HG03520 (cell line): ENCODE results near the gene ZNF148.

Experiments used
- ATAC-seq: cut with Tn5 transposase; IDR thresholded peaks from one replicate; pipeline ENCODE4 v1.9.1; 2021; ENCODE audit warnings: mild to moderate bottlenecking, moderate library complexity; ENCODE audit not compliant: unreplicated experiment

Gene ZNF148

DNA sequence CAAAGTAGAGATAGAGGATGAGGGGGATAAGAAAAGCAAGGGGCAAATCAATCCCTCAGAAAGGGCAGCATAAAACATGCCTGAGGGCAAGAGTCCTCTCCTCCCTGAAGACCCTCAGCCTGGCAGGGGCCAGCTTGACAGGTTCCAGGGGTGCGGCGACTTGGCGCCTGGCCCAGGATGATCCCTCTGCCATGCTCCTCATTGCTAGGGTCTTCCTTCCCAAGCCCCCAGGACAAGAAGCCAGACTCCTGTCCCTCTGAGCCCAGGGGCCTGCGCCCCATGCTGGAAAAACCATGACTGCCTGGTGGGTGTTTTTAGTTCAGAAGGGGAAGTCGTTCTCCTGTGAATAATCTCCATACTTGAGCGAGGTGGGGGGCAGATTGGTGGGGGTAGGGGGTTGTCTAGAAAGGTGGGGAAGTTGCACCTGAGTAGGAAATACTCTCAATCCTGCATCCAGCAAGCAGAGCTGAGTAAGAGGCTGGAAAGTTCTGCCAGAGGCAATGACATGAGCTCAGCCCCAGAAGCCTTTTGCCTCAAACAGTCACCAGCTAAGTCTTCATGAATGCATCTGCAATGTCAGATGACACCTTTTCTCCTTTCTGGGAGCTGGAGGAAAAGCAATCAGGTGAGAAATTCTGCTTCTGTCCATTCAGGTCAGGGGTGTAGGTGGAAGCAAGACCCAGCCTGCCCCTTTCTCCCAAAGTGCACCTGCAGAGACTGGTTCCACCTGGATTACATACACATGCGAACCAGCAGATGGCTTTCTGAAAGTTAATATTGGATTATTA, 180.9 kb downstream of the ZNF148 start:
- no peak for ATAC-seq

DNA sequence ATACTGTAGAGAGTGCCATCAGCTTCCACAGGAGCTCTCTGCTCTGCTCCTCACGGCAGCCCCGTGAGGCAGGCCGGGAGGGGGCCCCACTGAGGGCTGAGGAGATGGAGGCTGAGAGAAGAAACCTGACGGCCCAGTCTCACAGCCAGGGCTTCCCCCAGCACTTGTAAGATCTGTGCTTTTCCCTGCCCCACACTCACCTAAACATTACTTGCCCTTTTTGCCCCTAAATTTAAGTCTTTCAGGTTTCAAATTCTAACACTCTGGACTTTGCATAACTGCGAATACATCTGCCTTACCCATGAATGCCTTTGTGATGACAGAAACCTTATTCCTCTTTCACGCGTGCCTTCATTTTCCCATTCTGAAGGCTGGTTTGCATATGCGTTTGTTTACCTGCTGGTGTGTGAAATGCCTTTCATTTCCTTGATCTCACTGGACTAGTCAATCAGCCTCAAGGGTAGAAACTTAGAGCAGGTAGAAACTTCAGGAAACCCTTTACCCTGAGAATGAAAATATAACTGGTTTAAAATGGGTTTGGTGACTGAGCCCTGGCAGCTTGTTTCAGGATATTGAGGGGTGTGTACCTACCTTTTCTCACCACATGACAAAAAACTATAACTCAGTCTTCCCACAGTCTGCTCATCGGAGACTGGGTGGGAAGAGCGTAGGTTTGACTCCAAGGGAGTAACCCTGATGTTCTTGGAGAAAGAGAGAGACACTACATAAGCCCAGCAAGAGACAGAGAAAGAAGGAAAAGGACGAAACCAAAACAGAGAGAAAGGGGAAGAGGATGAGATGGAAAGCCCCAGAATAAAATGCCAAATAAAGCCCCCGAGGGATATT, 182.7 kb downstream of the ZNF148 start:
- ATAC-seq, result peak; percentile 57

DNA sequence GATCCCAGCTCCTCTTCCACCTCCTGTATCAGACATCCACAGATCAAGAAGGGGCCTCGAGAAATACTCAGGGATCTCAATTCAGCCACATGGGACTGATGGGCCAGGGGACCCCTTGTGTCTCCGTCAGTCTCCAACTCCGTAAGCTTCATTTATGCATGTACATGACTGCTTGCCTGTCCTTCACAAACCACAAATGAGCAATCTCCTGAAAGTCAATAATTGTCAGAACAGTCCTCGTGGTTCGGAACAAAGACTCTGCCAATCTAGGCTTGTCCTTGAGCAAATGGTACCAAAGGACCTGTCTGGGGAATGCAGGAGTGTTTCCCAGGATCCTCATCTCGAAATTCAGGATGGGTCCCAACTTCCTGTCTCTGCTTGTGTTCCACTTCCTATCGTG, 183.4 kb downstream of the ZNF148 start:
- ATAC-seq, result no peak

DNA sequence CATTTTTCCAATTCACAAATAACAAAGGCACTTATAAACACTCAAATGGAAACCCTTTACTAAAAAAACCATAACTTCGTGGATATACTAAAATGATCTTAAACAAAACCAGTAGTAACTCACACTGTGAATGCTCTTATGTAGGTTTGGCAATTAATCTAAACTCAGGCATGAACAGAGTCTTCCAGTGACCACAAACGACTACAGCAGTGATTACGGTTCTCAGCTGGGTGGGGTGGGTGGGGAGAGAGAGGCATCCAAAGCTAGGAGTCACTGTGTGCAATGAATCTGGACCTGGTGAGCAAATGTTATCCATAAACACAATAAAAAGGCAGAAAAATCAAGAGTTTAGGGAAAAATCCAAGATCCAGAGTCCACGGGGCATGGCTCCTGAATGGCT, 183.9 kb downstream of the ZNF148 start:
- no peak for ATAC-seq

DNA sequence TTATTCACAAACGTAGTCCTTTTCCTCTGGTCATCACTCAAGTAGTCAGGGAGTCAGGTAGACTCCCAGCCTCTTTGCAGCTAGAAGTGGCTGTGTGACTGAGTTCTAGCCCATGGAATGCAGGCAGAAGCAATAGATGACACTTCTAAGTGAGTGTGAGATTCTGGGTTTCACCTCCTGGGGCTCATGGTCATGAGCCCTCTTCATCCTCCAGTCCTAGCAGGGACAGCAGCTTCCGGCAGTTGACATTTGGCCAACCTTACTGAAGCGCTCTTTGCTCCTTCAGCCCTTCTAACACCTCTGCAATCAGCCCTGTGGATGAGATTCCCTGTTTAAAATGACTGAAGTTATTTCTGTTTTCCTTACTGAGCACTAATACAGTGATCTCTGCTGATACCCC, 184.3 kb downstream of the ZNF148 start:
- ATAC-seq, result no peak

DNA sequence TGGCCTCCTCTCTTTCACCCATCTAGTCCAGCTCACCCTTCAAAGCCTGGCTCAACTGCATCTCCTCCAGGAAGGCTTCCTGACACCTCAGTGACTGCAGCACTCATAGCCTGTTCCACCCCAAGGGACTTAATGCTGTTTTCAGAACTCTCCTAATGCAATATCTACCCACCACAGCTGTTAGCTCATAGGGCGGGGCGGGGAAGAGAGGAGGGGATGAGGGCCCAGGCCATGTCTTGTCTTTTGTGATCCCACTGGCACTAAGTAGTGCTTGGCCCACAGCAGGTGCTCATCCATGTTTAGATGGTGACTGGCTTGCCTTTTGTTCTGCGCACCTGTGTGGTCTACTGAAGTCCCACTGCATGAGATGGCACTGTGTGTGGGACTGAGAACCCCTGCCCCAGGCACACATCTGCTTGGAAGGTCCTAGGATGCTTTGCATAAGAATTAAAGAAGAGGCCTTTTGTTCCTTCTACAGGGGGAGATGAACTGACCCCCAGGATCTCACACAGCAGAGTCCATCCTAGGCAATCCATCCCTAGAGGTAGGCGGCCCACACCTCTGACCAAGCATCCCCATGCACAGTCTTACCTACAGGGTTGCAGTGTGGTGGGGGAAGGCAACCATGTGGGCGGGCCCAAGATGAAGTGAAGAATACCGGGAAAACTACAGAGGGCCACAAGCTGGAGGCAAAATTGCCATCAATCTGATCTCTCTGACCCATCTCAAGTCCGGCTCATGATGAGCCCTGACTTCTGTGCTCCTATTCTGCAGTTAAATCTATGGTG, 185.6 kb downstream of the ZNF148 start:
- no peak for ATAC-seq

DNA sequence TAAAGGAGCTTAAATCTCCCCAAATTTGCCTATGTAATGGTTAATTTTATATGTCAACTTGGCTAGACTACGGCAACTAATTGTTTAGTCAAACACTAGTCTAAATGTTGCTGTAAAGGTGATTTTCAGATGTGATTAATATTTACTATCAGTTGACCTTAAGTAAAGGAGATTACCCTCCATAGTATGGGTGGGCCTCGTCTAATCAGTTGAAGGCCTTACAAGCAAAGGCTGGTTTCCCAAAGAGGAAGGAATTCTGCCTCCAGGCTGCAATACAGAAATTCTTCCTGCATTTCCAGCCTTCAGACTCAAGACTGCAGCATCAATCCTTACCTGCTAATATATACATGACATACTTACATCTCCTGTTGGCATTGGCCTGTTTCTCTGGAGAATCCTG, 186.2 kb downstream of the ZNF148 start:
- no peak for ATAC-seq

DNA sequence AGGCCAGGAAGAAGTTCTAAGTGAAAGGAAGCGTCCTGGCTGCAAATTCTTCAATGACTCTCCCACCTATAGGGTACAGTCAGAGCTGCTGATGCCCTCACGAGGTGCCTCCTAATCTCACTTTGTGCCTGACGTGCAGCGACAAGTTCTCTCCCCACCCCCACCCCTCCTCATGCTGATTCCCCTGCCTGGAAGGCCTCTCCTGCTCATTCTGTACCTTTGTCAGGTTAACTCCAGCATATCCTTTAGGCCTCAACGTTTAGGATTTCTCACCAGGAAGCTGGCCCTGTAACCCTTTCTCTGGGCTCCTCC, 187.6 kb downstream of the ZNF148 start:
- ATAC-seq, result no peak

DNA sequence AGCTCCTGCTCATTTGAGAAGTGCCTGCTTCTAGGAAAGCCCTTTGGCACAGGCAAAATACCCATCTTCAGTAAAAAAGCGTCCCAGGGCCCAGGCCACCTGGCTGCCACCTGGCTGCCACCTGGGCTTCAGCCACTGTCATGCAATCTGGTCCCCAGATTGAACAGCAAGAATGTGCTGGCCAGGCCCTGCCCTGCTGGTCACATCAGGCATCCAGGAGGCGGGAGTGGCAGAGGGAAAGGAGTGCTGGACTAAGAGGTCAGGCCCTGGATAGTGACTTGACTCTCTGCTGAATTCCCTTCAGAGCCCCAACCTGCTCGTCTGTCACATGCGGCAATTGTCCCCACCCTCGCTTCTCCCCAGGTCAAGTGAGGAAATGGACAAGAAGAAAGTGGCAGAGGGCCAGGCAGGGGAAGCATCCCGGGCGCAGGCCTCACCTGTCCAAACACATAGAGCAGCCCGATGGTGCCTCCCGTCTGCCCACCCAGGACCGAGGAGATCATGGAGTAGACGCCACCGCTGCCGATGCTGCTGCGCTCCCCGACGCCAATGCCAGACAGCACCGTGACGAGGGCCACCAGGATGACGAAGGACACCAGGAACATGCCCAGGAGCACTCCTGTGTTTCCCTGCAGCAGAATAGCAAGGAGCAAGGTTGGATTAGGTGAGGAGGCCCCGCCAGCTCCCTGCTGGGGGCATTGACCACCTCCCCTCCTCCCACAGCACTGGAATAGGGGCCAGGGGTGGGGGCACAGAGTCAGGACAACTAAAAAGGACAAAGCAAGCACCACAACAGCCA, 188.1 kb downstream of the ZNF148 start:
- no peak for ATAC-seq

DNA sequence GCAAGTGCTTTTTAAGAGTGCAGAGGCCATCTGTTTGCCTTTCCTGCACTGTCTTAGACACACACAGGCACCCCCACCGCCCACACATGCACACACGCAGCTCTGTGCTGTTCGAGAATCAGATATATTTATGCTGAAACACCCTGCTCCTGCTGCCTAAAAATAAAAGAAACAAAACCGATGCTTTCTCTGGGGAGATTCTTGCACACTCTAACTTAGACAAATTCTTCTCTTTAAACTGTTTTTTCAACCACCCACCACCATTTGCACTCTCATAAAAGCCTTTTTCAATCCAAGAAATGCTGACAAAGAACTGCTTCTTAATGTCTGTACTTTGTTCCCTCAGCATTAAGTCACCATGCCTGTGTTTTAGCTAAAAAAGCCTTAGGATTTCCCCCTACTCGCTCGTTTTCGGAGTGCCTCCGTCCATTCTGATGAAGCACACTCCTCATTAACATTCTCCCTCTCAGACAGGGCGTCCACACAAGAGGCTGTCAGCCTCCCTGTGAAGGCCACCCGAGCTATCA, 188.8 kb downstream of the ZNF148 start:
- no peak for ATAC-seq

DNA sequence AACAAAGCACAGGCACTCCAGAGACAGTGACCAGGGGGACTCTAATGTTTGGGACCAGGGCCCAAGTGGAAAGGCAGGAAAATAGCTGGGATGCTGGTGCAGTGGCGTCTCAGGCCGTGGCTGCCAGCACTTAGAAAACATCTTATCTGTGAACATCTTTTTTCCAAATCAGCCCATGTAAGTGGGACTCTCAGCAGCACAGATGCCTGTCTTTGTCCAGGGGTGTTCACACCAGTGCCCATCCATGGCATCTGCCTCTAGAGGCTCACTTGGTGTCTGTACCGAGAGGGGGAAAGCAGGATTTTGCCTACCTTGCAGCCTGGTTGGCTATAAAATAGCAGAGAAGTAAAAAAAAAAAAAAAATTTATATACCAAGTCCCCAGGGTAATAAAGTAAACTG, 189.3 kb downstream of the ZNF148 start:
- ATAC-seq, result no peak

DNA sequence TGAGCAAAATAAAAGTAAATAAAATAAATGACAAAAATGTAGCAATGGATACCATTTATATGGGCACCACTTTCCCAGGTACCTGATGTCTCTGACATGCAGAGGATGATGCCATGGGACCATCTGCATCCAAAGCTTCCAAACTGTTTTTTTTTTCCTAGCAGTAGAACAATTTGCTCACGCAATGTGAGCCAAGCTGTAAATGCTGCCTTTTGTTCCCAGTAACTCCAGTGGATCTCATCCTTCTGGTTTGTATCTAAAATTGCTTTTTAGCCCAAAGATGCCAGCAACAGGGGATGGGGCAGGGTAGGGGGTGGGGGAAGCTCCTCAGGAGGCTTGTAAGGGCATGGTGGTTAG, 195.3 kb downstream of the ZNF148 start:
- no peak for ATAC-seq

DNA sequence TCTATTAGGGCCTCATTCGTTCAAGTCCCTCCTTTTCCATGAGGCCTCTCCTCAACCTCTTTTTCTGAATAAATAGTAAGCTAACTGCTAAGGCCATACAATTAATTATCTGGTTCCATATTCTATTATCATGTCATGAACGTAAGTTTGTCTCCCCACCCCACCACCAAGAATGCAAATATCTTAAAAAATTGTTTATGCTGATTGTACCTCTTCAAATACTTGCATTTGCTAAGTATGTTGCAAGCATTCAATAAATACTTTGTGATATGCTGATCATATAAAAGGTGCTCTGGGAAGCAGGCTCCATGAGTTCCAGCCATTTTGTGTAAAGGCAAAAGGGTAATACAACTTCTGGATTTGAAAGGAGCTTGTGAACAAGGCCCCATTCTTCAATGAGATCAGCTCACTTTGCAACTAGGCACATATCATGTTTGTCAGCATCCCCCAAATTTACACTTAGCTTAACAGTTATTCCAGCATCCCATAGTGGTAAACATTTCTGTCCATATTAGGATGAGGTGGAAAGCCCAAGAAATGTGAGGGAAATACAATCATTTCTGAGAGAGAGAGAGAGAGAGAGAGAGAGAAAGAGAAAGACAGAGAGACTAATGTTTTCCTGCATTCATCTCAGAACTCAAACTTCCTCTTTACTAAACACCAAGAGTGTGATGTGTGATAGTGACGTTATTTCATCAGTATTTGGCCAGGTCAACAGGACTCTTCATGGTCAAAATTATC, 195.8 kb downstream of the ZNF148 start:
- no peak for ATAC-seq

DNA sequence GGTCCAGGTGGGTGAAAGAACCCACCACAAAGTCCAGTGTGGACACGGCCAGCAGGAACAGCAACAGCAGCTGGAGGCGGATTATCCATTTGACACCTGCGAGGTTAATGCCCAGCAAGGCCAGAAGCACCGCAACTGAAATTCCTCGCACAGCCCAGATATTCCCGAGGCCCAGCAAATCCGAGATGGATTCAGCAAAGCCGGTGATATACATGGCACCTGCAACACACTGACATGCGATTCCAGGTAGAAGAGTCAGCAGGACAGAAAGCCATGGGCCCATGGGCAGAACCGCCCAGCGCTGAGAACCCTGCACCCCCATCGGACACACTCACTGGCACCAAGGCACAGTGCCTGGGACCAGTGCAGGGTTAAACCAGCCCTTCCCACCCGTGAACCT, 197.4 kb downstream of the ZNF148 start:
- no peak for ATAC-seq
